CD1c-positive myeloid dendritic cell (primary cell): ENCODE results near the gene U2AF2.
"Not testable (repeated sequence)": the region's sequence is repeated elsewhere in the genome, so short reads cannot be mapped to it uniquely, and the experiment has no call there.

Experiments
- DNase-seq: peaks from one replicate; pipeline ENCODE4 v3.0.0-alpha.2; 2016; ENCODE audit errors: extremely low spot score

The U2AF2 gene

GRCh38 chr19:55705972-55706371, 51.1 kb downstream of the U2AF2 start:
- DNase-seq: no peak

- no peak for DNase-seq
These were observed 56.9 kb downstream of the U2AF2 start for GRCh38 chr19:55711719-55712118.

- no peak for DNase-seq
These were observed 58.2 kb downstream of the U2AF2 start for GRCh38 chr19:55712804-55713631.

- DNase-seq: no peak
These were observed 61.7 kb downstream of the U2AF2 start for GRCh38 chr19:55716531-55716930.

GRCh38 chr19:55717251-55717650, 62.4 kb downstream of the U2AF2 start:
- DNase-seq: no peak

GRCh38 chr19:55717879-55718711, 63.3 kb downstream of the U2AF2 start:
- not testable (repeated sequence) for DNase-seq

GRCh38 chr19:55720214-55720746, 65.4 kb downstream of the U2AF2 start:
- DNase-seq: no peak

GRCh38 chr19:55720801-55721200, 66.0 kb downstream of the U2AF2 start:
- DNase-seq: no peak

GRCh38 chr19:55723491-55723890, 68.7 kb downstream of the U2AF2 start:
- no peak for DNase-seq
